ENCODE results near the gene PLD1.

The PLD1 gene

GRCh38 chr3:171838218-171838720, 28.0 kb upstream of the PLD1 start:
- DNase-seq: no peak

GRCh38 chr3:171837698-171838097, 27.4 kb upstream of the PLD1 start:
- no peak for DNase-seq

- no peak for DNase-seq
Observed at GRCh38 chr3:171836855-171837254, 26.6 kb upstream of the PLD1 start.

- no peak for DNase-seq
Observed at GRCh38 chr3:171835613-171836012, 25.3 kb upstream of the PLD1 start.

DNA sequence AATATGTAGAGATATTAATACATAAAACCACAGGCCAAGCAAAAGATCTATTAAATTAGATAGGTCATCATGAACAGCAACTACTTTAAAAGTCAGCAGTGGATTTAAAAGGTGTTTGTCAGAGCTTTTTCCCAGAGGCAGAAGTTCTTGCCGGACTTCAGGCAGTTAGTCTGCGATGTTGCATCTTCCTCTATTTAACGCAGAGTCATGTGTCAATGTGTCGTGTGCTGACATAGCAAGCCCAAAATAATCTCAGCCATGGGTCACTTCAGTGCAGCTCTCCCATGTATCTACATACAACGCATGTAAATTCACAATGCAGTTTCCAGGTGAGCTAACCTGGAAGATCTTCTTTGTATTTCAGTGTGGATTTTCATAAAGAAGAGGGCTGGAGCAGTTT, 24.8 kb upstream of the PLD1 start:
- DNase-seq: no peak

DNA sequence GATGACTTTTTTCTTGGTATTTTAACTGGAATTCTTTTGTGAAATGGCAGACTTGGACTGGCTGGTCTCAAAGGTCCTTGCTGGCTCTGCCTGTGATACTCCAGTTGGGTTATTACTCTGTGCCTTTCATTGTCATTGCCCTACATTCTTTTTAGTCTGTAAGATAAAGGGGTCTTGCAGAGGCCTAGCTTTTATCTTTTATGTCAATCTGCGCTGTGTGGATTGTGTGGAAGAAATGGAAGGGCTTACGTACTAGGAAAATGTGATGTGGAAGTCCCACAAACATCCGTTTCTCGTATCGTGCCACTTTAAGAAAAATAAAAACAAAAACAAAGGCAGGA, 24.1 kb upstream of the PLD1 start:
- DNase-seq: no peak

DNA sequence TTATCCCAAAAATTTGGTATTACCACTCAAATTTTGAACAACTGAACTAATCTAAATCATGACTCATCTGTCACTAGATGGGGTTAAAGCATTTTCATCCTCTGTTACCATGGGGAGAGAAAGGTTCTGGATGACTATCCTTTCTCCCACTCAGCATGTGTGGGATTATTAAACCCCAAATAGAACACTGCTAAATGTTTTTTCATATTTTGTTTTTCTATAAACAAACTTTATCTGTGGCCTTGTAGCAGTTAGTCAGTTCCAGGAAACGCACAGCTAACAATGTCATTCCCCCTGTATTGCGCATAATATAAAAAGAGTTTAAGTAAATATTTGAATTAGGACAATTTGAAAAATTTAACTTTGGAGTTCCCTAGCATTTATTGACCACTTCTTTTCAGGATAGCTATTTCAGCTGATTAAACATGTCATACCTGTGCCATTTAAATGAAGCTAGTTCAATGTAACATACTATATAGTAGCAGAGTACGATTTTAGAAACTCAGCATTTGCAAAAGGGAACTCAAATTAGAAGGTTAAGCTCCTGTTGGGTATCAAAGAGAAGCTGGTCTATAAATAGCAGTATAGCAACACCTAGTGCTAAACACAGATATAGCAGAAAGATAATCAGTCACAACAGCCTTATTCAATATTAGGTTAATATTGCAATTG, 23.6 kb upstream of the PLD1 start:
- peak; percentile 4 for DNase-seq

DNA sequence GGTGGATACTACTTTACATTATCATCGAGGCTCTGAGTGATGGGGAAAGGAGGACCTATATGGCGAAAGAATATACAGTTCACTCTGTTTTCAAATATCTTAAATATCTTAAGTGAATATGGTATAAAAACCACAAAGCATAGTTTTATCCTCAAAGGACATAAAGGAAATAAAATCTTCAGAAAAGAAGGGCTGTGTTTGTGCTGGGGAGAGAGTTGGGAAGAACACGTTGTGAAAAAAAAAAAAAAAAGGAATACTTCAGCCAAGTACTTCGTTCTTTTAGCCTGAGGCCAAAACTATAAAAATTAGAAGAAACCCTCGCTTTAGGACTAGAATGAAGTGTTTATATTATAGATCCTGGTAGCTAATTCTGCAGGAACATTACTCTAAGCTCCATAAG, 22.7 kb upstream of the PLD1 start:
- no peak for DNase-seq

GRCh38 chr3:171831936-171832335, 21.7 kb upstream of the PLD1 start:
- DNase-seq: no peak

DNA sequence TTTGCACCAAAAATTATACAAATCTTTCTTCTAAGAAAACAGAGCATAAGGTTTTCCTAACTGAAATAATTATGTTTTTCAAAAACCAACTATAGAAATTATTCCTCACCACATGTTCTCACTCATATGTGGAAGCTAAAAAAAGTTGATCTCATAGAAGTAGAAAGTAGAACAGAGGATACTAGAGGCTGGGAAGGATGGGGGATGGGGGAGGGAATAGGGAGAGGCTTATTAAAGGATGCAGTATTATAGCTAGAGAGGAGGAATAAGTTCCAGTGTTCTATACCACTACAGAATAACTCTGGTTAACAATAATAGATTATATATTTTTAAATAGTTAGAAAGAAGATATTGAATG, 20.2 kb upstream of the PLD1 start:
- no peak for DNase-seq

DNA sequence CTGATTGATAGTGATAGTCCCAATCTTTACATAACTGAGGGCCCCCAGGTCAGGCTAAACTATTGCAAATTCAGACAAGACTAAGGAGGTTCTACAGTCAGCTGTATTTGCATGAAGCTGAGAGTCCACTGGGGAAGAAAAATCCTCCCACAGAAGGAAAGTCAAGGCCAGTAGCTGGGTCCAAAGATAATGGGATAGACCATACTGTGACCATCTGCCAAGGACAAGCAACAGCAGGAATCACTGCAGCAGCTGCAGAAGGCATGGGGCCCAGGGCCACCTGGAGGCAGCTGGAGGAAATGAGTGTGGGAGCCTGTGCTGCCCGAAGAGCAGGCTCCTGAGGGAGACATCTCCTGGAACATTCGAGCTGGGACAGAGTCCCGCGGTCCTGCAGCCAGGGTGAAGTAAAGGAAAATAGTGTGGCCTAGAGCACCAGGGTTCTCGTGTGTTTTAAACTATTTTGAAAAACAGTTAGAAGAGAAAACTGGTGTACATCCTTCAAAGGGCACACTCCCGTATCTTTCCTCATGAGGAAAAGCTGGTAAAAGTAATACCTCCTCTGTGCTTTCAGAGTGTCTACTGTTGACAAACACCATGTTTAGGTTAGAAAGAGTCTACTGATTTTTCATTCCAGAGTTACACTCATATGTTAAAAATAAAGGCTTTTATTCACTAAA, 19.7 kb upstream of the PLD1 start:
- peak; percentile 20 for DNase-seq

- no peak for DNase-seq
Observed at GRCh38 chr3:171828902-171829770, 18.9 kb upstream of the PLD1 start.

- no peak for DNase-seq
Observed at GRCh38 chr3:171827836-171828458, 17.7 kb upstream of the PLD1 start.

DNA sequence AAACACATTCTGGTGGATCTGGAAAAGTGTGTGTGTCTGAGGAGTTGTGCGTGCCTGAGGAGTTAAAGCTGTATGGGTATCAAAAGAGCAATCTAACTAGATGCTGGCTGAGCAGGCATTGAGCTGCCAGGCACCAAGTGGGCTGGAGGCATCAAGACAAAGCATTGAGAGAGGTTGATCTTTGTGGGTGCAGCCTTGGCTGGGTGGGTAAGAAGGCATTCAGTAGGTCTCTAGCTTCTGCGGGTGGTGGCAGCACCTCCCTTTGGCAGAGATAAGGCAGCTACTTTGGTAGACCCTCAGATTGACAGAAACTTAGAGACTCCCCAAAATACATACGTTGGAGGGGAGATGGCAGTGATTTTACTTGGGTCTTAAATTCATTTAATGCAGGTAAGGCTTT, 17.1 kb upstream of the PLD1 start:
- no peak for DNase-seq

DNA sequence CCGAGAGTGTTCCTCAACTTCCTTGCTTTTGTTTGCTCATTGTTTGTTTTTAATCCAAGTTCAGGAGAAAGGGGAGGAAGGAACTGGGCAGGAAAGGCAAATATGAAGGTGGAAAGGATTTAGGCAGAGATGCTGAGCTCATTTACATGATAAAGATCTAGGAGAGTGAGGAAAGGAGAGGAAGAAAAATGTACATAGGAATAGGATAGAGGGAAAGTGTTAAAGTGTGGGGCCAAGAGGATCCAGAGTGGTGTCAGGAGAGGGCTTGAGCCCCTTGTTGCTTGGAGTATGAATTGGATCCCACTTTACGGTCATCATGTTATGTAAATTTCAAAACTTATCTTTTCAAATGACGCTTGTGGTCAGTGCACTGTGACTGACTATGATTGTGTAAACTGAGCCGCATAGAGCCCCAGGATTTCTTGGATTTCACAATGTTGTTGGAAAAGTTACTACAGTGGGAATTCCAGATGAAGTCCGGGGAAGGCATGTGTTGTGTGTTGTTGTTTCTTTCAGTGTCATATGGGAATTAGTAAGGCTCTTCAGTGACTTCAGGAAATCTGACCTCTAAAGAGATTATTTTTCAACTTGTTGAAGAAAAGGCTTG, 15.0 kb upstream of the PLD1 start:
- DNase-seq: no peak

GRCh38 chr3:171824824-171825221, 14.5 kb upstream of the PLD1 start:
- DNase-seq: no peak

- DNase-seq: no peak
Observed at GRCh38 chr3:171824116-171824515, 13.8 kb upstream of the PLD1 start.

- DNase-seq: no peak
Observed at GRCh38 chr3:171822431-171823106, 12.3 kb upstream of the PLD1 start.

DNA sequence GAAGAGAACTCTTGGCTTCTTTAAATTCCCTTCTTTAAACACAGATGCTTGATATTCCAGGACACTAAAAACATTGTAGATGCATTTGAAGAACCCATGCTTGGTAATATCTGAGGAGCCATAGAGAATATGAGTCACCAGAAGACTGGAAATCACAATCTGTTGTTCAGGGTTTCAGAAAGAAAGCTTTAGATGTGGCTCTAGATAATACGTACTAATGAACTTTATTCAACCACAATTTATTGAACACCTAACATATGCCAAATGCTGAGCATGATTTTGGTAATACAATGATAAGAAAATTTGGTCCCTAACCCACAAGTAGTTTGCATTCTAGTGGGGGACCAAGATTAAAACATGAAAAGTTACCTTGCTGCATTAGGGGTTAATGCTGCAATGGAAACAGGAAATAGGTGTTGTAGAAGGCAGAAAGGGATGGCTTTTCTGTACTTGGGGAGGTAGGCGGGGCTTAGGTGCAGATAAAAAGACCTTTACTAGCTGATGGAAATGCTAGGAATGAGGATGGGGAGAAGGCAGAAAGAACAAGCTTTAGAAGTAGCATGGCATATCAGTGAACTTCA, 11.6 kb upstream of the PLD1 start:
- DNase-seq: no peak

GRCh38 chr3:171821044-171821443, 10.8 kb upstream of the PLD1 start:
- DNase-seq: no peak

- DNase-seq: no peak
Observed at GRCh38 chr3:171817074-171817800, 7.0 kb upstream of the PLD1 start.
